ENCODE data around the gene WDR6. TPM values are rescaled to one million over a fixed set of nuclear protein-coding genes. Genes with fewer than 3 reads are reported as not detected.

The WDR6 gene
- total and polyA plus RNA-seq, 10 of the 15 experiments (the other 5 are each of a cell fraction or from before 2014, with no cell fraction given): 21.3 to 169 (median 107) TPM

GRCh38 chr3:48989796-48990635 lies 17.2 kb upstream of the WDR6 start, which contains the start of gene P4HTM (continued):
- TF ChIP-seq EZH2 (IDR thresholded peaks at IDR 0.05; ENCODE audit: borderline replicate concordance, control insufficient read depth, low read depth, low read length) (no peak), GATAD2B (conservative IDR thresholded peaks at IDR 0.05; ENCODE audit: low read depth) (peak; percentile 81; the same call in 1 of the 2 replicates), RUNX3 (IDR thresholded peaks at IDR 0.05; ENCODE audit: low read length) (peak; percentile 57; the same call in 1 of the 2 replicates), CREB1 (IDR thresholded peaks at IDR 0.05; ENCODE audit: low read depth) (peak; percentile 96), FOXM1 (IDR thresholded peaks at IDR 0.05; ENCODE audit: low read depth, low read length) (no peak), ZNF217 (IDR thresholded peaks at IDR 0.05) (no peak), RAD21 (IDR thresholded peaks at IDR 0.05; ENCODE audit: insufficient read depth, low read depth, low read length) (peak; percentile 14; the same call in 1 of the 2 replicates), EGR1 (IDR thresholded peaks at IDR 0.05; ENCODE audit: borderline replicate concordance in 1 of 2, low read depth in 2 of 2, low read length in 2 of 2) (peak in 1 of 2 experiments; percentile 96; a peak in 2 of 3 replicates), IRF4 (IDR thresholded peaks at IDR 0.05; ENCODE audit: low read depth, low read length) (peak; percentile 79), HDAC2 (IDR thresholded peaks at IDR 0.05) (0 out of 2 replicates have a peak, but pooled peaks have one; percentile 43), EED (IDR thresholded peaks at IDR 0.05; ENCODE audit: low read depth) (0 out of 2 replicates have a peak, but pooled peaks have one; percentile 45), NR2F1 (conservative IDR thresholded peaks at IDR 0.05) (peak; percentile 41), IRF3 (IDR thresholded peaks at IDR 0.05) (no peak), CTCF (IDR thresholded peaks at IDR 0.05 in 2 of 3, conservative IDR thresholded peaks at IDR 0.05 in 1 of 3; ENCODE audit: control insufficient read depth in 2 of 3, extremely low read depth in 1 of 3, insufficient read depth in 1 of 3, low read depth in 3 of 3, low read length in 3 of 3) (peak in 2 of 3 experiments; percentile 12 to 46; a peak in 3 of 6 replicates), CBX5 (IDR thresholded peaks at IDR 0.05; ENCODE audit: low read depth) (no peak), BCL3 (IDR thresholded peaks at IDR 0.05; ENCODE audit: borderline replicate concordance, insufficient read depth, low read depth, low read length, poor library complexity, severe bottlenecking) (no peak), NFXL1 (IDR thresholded peaks at IDR 0.05; ENCODE audit: borderline replicate concordance) (no peak), SMC3 (IDR thresholded peaks at IDR 0.05; ENCODE audit: borderline replicate concordance, low read length) (peak; percentile 14; the same call in 1 of the 2 replicates), ZNF274 (IDR thresholded peaks at IDR 0.05; ENCODE audit: insufficient read depth, insufficient read length) (no peak), MTA2 (IDR thresholded peaks at IDR 0.05; ENCODE audit: low read depth) (no peak), KDM1A (IDR thresholded peaks at IDR 0.05; ENCODE audit: borderline replicate concordance) (no peak), IKZF2 (IDR thresholded peaks at IDR 0.05) (peak; percentile 75 to 76), MAX (IDR thresholded peaks at IDR 0.05; ENCODE audit: low read depth, low read length) (0 out of 2 replicates have a peak, but pooled peaks have one; percentile 9)
